LoVo (cell line): ENCODE measurements around the gene FAM117A.

Experiments used
- DNase-seq: peaks from one replicate; pipeline ENCODE4 v3.0.0-alpha.2; 2016; ENCODE audit warnings: low spot score

Gene FAM117A, protein sequence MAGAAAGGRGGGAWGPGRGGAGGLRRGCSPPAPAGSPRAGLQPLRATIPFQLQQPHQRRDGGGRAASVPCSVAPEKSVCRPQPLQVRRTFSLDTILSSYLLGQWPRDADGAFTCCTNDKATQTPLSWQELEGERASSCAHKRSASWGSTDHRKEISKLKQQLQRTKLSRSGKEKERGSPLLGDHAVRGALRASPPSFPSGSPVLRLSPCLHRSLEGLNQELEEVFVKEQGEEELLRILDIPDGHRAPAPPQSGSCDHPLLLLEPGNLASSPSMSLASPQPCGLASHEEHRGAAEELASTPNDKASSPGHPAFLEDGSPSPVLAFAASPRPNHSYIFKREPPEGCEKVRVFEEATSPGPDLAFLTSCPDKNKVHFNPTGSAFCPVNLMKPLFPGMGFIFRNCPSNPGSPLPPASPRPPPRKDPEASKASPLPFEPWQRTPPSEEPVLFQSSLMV

DNA sequence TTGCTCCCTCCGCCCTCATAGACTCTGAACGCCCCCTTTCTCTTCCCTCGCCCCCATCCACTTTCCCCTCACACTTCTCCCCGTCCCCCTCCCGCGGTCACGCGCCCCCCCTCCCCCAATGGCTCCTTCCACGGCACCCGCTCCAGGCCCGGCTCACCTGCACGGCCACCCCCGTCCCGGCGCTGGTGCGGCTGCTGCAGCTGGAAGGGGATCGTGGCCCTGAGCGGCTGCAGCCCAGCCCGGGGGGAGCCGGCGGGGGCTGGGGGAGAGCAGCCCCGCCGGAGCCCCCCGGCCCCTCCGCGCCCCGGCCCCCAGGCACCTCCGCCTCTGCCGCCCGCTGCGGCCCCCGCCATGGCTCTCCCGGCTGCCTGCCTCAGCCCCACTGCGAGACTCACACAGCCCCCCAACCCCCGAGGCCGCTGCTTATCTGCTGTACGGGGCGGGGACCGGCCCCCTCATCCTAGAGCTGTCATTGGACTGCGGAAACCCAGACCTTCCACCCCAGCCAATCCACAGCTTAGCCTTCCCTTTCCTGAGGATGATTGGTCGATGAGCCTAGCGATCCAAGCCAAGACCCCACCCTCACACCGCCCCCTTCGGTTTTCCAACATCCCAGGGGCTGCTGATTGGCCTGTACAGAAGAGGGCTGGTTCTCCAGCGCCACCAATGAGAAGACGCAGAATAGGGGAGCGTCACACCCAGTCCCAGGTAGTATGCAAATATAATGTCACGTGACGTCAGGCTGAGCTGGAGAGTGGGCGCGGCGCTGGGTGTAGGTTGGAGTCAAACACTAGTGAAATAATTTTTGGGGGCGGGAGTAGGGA lies at the start of gene FAM117A:
Gene FAM117A (minus strand): TSS at position 397 of the 824 bp plus-strand sequence. CDS start 44 bp downstream, at position 353.
- peak; percentile 96 for DNase-seq

DNA sequence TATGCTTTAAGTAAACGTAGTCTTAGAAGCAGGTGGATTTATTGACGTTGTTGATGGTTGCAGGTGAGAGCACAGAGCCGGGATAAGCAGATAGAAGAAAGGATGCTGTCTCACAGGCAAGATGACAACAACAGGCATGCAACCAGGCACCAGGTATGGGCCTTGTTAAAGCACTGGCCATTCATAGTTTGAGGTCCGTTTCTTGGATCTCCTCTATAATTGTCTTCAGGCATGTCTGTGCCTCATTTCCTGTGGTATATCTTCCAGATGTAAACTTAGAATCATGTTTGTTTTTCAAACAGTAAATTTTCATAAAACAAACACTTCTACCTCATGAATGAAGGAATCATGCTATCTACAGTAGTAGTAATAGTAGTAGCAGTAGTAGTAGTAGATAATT lies 45.1 kb upstream of the FAM117A start:
- DNase-seq, result no peak

DNA sequence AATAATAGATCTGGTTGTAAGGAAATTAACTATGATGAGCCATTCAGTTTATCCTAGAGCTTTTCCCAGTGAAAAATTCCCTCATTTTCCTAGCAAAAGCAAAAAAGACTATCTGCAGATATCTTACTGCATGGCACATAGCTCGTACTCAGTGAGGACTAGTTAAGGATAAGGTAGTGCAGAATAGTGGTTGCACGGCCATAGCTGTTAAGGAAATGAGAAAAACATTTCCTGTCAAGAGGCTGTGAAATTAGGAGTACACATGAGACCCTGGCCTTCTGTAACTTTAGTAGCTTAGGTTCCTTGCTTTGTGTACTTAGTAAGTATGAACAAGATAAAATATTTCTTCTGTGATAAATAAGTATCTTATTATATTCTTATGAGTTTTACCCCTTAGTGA lies 34.8 kb upstream of the FAM117A start:
- no peak for DNase-seq

DNA sequence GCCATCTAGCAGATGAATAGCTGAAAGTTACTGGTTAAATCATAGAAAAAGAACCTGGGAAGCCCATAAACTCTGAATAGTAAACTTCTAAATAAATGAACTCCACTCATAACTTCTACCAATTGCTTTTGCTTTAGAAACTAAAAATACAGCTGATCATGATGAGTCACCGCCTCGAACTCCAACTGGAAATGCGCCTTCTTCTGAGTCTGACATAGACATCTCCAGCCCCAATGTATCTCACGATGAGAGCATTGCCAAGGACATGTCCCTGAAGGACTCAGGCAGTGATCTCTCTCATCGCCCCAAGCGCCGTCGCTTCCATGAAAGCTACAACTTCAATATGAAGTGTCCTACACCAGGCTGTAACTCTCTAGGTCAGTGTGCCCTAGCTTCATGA lies 34.3 kb upstream of the FAM117A start:
- no peak for DNase-seq

DNA sequence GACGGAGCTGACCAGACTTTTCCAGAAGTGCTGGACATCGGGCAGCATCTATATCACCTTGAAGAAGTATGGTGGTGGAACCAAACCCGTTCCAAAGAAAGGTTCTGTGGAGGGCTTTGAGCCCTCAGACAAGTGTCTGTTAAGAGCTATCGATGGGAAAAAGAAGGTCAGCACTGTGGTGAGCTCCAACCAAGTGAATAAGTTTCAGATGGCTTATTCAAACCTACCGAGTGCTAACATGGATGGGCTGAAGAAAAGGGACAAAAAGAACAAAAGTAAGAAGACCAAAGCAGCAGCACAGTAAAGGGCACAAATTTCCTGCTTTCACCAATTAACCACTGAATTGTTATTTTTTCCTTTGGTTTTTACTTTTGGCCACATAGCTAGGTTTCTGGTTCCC lies 31.4 kb upstream of the FAM117A start:
- no peak for DNase-seq

DNA sequence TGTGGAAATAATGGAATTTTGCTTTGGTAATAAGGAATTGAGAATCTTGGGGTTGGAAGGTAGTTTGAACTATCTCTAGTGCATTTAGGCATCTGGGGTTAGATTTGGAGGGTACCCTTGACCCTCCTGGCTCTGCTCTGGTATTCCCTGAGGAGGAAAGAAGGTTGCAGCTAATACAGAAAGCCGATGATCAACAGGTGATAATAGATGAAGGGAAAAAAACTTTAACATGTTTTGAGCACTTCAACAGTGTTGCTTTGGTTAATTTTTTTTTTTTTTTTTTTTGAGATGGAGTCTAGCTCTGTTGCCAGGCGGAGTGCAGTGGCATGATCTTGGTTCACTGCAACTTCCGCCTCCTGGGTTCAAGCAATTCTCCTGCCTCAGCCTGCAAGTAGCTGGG lies 29.4 kb upstream of the FAM117A start:
- DNase-seq, result no peak

DNA sequence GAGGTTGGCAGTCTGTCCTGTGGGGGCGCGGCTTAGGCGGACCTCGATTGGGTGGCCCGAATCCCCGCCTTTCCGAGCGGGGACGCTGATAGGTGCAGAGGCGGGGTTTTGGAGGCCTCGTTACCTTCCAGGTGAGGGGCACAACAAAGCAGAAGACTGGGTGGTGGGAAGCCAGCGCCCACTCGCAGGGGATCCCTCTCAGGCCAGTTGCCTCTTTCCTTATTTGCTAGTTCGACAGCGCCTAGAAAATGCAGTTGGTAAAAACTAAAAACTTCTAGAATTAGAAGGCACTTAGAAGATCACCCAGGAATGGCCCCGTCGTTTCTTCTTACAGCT lies 25.3 kb upstream of the FAM117A start:
- no peak for DNase-seq

DNA sequence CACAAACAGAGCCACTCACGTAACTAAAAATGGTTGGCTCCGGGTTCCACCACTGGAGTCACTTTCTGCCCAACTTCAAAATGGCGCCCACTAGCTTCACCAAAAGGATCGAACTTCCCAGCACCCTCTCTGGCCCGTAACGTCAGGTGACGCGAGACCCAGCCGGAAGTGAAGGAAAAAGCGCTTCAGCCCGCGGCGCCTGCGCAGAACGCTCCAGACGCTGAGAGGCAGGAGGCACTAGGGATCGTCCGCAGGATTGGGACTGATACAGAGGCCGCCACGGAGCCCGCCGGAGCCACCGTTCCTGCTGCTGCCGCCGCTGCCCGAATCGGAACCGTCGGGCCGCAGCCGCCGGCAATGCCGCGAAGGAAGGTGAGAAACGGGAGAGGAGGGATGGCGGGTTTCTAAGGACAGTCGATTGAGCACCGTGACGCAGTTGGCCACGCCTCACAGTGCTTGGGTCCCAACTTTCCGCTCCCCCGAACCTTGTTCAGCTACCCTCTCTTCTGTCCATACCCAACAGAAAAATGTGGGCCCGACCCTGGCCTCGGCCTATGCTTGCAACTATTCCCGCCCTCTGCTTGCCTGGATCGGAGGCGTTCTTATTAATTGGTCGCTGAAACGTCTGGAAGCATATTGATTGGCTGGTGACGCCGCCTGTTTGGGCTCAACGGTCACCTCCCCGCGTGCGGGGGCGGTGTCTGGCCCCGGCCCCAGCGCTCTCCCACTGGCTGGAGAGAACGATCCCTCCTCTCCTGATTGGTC lies 24.7 kb upstream of the FAM117A start, which contains the start of gene KAT7:
Gene KAT7 (plus strand): TSS at position 204 of the 765 bp plus-strand sequence. CDS start 154 bp downstream, at position 358.
- peak; percentile 99 for DNase-seq

DNA sequence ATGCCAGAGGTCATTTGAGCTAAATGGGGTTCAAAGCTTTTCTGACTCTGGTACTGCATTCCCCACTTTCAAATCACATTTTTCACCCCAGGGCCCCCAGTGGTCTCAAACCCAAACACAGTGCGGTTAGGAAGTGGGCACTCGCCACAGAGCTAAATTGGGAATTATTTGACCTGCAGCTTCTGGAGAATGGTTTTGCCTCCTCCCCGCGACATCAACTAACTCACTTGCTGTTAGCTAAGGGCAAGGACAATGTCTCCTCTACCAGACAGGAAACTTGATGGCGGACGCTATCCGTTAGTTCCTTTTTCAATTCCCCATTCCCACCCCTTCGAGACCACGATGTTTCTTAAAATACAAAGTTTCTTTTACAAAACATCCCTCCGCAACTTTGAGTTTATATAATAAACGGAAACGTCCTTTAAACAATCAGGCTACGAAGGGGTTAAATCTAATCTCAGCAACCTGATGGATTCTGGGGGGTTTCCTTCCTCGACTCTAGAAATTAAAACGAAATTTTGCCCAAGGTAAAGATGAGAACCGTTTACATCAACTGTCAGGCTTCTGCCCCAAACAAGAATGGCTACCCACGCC lies 24.1 kb upstream of the FAM117A start:
- DNase-seq, result no peak

DNA sequence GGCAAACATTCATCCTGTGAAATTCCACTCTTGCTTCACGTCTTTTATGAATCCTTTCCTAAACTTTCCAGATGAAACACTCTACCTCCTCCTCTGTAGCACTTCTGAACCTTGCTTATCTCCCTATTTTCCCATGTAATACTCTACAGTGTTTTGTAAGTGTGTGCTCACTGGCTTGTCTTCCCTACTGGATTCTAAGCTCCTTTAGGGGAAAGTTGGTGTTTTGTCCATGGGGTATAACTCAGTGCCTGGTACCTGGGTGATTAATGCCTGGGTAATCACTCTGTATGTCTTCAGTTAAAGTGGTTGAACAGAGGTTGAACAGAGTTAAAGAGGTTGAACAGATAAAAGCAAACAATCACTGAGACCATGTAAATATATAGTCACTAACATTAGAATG lies 20.7 kb upstream of the FAM117A start:
- DNase-seq, result no peak

DNA sequence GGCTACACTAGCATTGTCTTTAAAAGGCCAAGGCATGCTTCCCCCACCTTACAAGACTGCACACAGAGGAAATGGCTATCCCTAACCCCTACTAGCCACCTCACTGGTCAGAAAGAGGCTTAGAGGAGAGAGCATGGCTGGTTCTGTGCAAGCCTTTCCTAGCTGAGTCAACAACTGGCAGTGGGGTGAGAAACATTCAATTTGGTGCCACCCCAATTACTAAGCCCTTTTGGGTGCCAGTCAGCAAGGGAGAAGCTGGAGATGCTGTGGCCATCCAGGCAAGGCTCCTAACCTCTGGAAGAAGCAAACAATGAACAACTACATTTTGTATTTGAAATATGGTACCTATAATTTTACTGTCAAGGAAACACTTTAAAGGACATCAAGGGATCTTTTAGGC lies 19.9 kb upstream of the FAM117A start:
- DNase-seq, result no peak

DNA sequence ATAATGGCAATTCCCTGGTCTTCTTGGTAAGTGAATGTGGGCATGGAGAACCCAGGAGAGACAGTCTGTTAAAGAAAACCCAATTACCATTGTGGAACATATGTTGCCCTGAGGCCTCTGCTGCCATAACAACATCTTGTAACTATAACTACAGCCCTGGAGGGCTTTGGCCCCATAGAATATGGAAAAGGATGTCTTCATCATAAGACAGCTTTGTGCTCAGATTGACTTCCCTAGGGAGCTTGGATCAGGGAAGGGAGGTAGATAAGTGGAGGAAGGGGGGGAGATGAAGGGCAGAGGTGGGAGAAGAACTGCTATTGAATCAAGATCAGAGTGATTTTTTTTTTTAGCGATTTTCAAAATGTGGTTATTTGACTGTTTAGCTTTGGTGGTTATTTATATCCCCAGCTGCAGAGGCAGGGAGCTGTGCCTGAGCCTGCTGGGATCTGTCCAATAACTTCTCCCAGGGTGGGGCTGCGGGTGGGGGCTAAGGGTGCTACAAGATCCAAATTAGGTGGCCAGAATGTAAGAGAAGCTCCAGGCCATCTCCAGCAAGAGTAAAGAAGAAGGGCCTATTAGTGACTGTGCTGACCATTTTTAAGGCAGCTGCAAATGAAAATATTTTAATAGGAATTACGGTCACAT lies 19.3 kb upstream of the FAM117A start:
- no peak for DNase-seq

DNA sequence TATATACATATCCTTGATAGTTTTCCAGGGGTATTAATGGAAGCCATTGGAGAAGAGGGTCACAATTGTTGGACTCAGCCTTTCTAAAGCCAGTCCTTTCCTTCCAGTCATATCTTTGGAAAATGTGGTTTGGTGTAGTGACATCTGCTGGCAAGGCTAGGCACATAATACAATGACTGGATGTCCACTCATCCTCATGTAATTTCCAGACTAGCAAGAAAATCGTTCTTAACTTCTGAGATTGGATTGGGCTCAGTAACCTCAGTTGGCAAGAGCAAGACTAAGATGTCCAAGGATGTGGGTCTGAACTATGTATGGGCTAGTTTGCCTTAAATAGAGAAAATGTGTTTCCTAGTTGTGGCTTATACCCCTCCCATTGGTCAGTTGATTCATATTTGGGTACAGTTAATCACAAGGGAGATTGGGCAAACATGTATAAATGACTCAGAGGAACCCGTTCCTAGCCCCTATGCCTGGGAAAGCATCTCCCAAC lies 15.9 kb upstream of the FAM117A start:
- peak; percentile 23 for DNase-seq

DNA sequence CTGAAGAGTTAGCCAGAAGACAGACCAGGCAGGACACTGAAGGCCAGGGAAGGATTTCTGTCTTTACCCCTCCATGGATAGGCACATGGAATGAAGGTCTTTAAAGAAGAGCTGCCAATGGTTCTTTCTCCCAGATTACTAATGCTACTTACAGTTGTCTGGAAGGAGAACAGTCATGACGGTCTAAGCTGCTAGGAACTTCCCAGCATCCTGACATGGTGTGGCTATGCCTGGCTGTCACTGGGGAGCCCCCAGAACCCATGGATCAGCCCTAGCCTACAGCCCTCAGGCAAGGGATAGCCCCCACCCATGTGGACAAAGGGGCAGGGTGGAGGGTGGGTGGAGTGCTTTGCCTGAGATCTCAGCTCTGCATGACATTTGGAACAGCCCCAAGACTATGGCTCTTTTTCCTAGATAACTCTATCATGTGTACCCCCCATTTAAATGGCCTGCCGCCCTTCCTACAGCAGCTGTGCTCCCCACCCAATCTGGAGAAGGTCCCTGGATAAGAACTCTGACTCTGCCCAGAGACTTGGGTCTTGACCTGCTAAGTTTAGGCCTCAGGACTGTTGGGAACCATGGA lies 15.3 kb upstream of the FAM117A start:
- no peak for DNase-seq

DNA sequence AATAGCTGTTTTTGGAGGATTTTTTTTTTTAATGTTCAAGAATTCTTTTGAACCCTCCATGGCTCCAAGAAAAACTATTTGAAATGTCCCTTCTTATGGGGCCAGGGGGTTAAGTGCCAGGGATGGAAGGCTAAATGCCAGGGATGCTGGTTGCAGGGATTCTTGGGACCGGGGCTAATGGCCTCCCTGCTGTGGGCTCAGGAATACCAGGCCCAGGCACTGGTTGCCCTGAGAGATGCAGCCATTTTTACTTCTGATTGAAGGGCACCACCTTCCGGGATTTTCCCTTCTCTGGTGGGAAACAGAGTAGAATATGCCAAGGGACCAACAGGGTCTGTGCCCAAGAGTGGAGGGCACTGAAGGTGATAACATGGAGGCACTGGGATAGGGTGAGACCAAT lies 13.6 kb upstream of the FAM117A start:
- no peak for DNase-seq

DNA sequence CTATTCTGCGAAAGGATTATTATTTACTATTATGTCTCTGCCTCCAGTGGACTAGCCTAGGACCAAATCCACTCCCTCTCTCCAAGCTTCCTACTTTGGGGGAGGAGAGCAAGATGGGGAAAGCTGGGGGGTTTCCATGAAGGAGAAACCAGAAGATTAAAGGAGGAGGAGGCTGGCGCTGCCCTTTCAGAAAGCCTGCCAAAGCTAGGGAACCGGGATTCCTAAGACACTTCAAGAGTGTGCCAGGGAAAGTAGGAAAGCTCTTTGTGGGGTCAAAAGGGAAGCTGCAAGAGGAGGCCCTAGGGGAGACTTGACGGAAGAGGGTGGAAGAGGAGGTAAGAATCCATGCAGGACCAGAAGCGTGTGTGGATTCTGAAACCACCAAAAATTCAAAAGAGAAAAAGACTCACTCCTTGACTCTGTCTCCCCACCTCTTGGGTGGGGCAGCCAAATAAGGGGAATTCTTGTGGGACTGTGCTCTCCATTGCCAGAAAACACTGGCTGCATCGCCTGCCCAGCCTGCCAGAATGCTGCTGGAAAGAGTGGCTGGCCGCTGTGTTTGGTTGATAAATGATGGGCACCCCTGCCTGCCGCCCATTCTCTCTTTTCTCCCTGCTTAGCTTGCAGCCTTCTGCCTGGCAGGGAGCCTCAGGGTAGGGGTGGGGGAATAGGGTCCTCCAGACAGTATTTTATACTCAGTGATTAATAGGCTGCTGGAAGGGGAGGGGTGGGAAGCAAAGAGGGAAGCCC lies 12.8 kb upstream of the FAM117A start:
- DNase-seq, result no peak

DNA sequence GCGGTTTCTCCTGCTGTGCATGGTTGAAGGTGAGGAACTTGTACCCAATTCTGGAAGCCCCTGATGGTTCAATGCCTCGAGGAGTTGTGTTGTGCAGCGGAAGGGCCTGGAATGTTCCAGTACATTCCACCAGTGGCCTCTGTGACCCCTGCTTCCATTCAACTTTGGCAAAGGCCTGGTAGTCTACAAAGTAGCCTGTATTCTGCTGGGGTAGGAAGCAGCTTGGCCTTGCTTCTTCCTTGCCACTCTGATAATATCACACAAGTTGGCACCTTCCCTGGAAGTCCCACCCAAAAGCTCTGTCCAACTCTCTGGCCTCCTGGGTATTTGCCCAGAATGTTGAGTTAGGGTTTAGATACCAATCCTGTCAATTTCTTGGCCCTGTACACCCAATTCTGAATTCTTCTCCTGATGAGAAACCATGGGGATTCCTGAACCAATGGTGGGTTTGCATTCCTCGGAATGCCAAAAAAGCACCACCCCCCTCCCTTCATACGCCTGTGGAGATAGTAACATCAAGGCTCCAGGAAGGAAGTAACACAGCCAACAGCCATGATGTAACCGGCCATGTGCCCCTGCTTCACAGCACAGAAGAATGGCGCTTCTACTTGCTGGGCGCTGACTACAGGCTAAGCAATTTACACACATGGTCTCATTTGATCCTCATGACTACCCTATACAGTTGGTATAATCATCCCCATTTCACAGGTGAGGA lies 11.8 kb upstream of the FAM117A start:
- no peak for DNase-seq

DNA sequence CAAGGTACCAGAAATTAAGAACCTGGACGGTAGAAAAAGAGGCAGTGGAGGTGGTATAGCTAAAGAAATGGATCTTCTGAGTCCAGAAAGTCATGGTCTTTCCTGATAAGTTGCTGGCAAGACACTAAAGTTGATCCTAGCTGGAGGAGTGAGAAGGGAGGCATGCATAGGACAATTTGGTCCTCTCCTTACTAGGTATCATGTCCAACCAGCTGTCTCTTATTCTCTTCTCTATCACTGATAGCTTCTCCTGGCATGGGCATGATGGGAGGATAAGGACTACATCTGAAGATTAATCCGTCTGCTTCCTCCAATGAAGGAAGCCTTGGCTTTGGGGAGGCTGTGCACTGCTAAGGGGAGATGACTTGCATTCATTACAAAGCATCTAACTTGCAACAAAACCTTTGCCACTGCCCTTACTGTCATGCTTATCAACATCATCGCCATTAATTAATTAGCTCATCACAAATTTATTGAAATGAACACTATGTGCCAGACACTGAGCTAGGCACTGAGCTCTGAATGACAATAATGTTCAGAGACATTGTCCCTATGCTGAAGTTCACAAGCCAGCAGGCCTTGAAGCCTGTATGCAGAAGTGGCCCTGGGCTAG lies 3.1 kb upstream of the FAM117A start:
- DNase-seq, result no peak

DNA sequence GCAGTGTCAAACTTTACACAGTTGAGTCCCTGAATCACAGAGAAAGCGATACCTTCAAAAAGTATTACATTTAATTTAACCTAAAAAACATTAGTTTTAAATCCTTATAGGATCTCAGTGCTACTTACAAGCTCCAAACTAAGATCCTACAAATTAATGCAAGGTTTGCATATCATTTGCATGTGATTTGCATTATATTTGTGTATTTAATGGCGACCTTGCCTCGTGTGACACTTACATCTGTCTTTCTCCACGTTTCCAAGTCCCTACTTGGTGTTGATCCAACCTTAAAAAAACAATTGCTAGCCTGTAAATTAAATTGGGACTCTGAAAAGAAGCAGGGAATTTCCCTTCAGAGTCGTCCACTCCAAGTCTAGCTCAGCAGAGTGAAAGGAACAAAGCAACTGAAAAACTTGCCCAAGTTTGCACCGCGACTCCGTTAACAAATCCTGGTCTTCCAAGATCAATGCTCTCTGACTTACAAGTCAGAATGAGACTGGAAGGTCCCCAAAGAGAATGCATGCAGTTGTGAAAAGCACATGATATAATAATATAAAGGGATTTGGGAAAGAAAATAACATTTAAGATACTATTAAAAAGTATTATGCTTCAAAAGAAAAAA lies 739 bp upstream of the FAM117A start:
- DNase-seq, result no peak
